Breast epithelium (tissue), 4 donors: Measurements from ENCODE around the gene SRCAP. TPM values are rescaled to one million over a fixed set of nuclear protein-coding genes. Genes with fewer than 3 reads are reported as not detected.

Source experiments
- DNase-seq, 2 donors: peaks; one replicate each; pipeline ENCODE4 v3.0.0-alpha.2; 2019; ENCODE audit warnings: low spot score in 2 of 2
- H3K27ac ChIP-seq, 2 donors: fragments of 200-600 bp; sonication (generic) in 1 of 2; one replicate each; pipeline ENCODE4 v1.5.1; 2016 to 2019; ENCODE audit warnings: mild to moderate bottlenecking in 1 of 2
- H3K27me3 ChIP-seq, 2 donors: fragments of 200-600 bp; sonication (generic) in 1 of 2; one replicate each; pipeline versions ENCODE4 v1.5.1 to v1.6.0; 2017 to 2019; ENCODE audit warnings: control low read depth in 1 of 2, mild to moderate bottlenecking in 1 of 2
- H3K36me3 ChIP-seq: fragments of 200-600 bp; one replicate; pipeline ENCODE4 v1.5.1; 2019
- H3K4me1 ChIP-seq, 2 donors: fragments of 200-600 bp; sonication (generic); one replicate each; pipeline ENCODE4 v1.5.1; 2016 to 2019; ENCODE audit warnings: control low read depth in 1 of 2
- H3K4me3 ChIP-seq, 3 donors: fragments of 200-600 bp; sonication (generic); 1 replicate in 2 of 3; 2 replicates in 1 of 3; pipeline ENCODE4 v1.5.1; 2016 to 2019; ENCODE audit warnings: mild to moderate bottlenecking in 3 of 3, moderate library complexity in 2 of 3
- H3K9me3 ChIP-seq, 2 donors: fragments of 200-600 bp; sonication (generic) in 1 of 2; one replicate each; pipeline ENCODE4 v1.5.1; 2016 to 2019; ENCODE audit warnings: control low read depth in 1 of 2
- CTCF ChIP-seq, 3 donors: fragments of 450-650 bp; IDR thresholded peaks; one replicate each; pipeline ENCODE4 v1.5.1; 2016 to 2017; ENCODE audit warnings: antibody characterized with exemption in 3 of 3, mild to moderate bottlenecking in 3 of 3, moderate library complexity in 3 of 3
- POLR2A ChIP-seq: fragments of 450-650 bp; IDR thresholded peaks from one replicate; pipeline ENCODE4 v1.6.1; 2016; ENCODE audit warnings: antibody characterized with exemption, mild to moderate bottlenecking, moderate library complexity
- POLR2AphosphoS5 ChIP-seq, 3 donors: sonication (generic); formaldehyde crosslinking; IDR thresholded peaks; one replicate each; pipeline ENCODE4 v1.6.1; 2017; ENCODE audit warnings: antibody characterized with exemption in 3 of 3
- intact Hi-C: fragments of 100-400 bp; cut with DNase I; formaldehyde crosslinking; loops from one replicate; pipeline ENCODE4 v1.15.1; 2023; ENCODE audit warnings: low total_unique reads
- total RNA-seq, 3 donors: library from RNA; depleted of rRNA; stranded (reverse); fragments of >200 nt; gene quantifications; one replicate each; pipeline ENCODE4 v1.1.0, GENCODE V29; 2016

The SRCAP gene
- total RNA-seq, 3 donors from 2014 or later, result 19.0 to 24.9 (median 20.8) TPM

GRCh38 chr16:30665155-30665829 lies 33.7 kb upstream of the SRCAP start:
- H3K27me3 ChIP-seq, result no peaks in the 10 kb centered on the region
- H3K4me1 ChIP-seq, result peaks cover 5 to 20% of the 10 kb centered on the region in 2 donors
- DNase-seq, result no peak
- no peaks in the 10 kb centered on the region for H3K9me3 ChIP-seq
- intact Hi-C loops, result no loop called here
- H3K27ac ChIP-seq, result no peak overlapping the region
- H3K36me3 ChIP-seq, result peaks cover 12% of the 10 kb centered on the region
- TF ChIP-seq CTCF (IDR thresholded peaks at IDR 0.05), result no peak
- no peak for TF ChIP-seq POLR2AphosphoS5 (IDR thresholded peaks at IDR 0.05)
- no peak for TF ChIP-seq POLR2A
- no peak overlapping the region for H3K4me3 ChIP-seq

- Histone ChIP-seq H3K27ac (no peak overlapping the region), H3K4me3 (no peak overlapping the region), H3K27me3 (no peaks in the 10 kb centered on the region), H3K36me3 (peaks cover 12% of the 10 kb centered on the region), H3K4me1 (peaks cover 5 to 18% of the 10 kb centered on the region in 2 donors), H3K9me3 (no peaks in the 10 kb centered on the region)
- TF ChIP-seq CTCF (IDR thresholded peaks at IDR 0.05) (no peak), POLR2AphosphoS5 (IDR thresholded peaks at IDR 0.05) (no peak), POLR2A (no peak)
- intact Hi-C loops, result no loop called here
- DNase-seq, result no peak
Measured at GRCh38 chr16:30665830-30666190, 33.2 kb upstream of the SRCAP start.

- Histone ChIP-seq H3K4me3 (no peak overlapping the region), H3K36me3 (peaks cover 12% of the 10 kb centered on the region), H3K27ac (no peak overlapping the region), H3K27me3 (no peaks in the 10 kb centered on the region), H3K4me1 (peaks cover 0 to 10% of the 10 kb centered on the region in 2 donors), H3K9me3 (no peaks in the 10 kb centered on the region)
- intact Hi-C loops, result no loop called here
- no peak for DNase-seq
- TF ChIP-seq POLR2AphosphoS5 (IDR thresholded peaks at IDR 0.05) (no peak), CTCF (IDR thresholded peaks at IDR 0.05) (no peak), POLR2A (no peak)
Measured at GRCh38 chr16:30666681-30667080, 32.3 kb upstream of the SRCAP start.

GRCh38 chr16:30667361-30667905 lies 31.5 kb upstream of the SRCAP start:
- H3K27ac ChIP-seq, result no peak overlapping the region
- intact Hi-C loops, result no loop called here
- H3K9me3 ChIP-seq, result no peaks in the 10 kb centered on the region
- DNase-seq, result no peak
- no peaks in the 10 kb centered on the region for H3K27me3 ChIP-seq
- peaks cover 12% of the 10 kb centered on the region for H3K36me3 ChIP-seq
- H3K4me3 ChIP-seq, result no peak overlapping the region
- H3K4me1 ChIP-seq, result peaks cover 0 to 4% of the 10 kb centered on the region in 2 donors
- TF ChIP-seq POLR2A (no peak), POLR2AphosphoS5 (IDR thresholded peaks at IDR 0.05) (no peak), CTCF (IDR thresholded peaks at IDR 0.05) (no peak)

- Histone ChIP-seq H3K27me3 (no peaks in the 10 kb centered on the region), H3K4me1 (no peaks in the 10 kb centered on the region), H3K27ac (no peak overlapping the region), H3K9me3 (no peaks in the 10 kb centered on the region), H3K36me3 (peaks cover 8% of the 10 kb centered on the region), H3K4me3 (no peak overlapping the region)
- TF ChIP-seq CTCF (IDR thresholded peaks at IDR 0.05), result no peak
- no peak for TF ChIP-seq POLR2AphosphoS5 (IDR thresholded peaks at IDR 0.05)
- TF ChIP-seq POLR2A, result no peak
- DNase-seq, result no peak
- intact Hi-C loops, result no loop called here
Measured at GRCh38 chr16:30668393-30668792, 30.6 kb upstream of the SRCAP start.
